ENCODE results near the gene RNU6-7. TPM values are rescaled to one million over a fixed set of nuclear protein-coding genes. Genes with fewer than 3 reads are reported as not detected.

Gene RNU6-7
- total and polyA plus RNA-seq, 2 of the 13 experiments (the other 11 are each of a cell fraction or from before 2014, with no cell fraction given) = under 0.01 TPM; not detected in 1

GRCh38 chr14:32201193-32201815 is 541 bp upstream of the RNU6-7 start (continued):
- TF ChIP-seq SOX13 (IDR thresholded peaks at IDR 0.05) = peak; percentile 7; the same call in 1 of the 2 replicates
- TF ChIP-seq SOX13 (CRISPR knock-in tag; conservative IDR thresholded peaks at IDR 0.05 in 1 of 2, IDR thresholded peaks at IDR 0.05 in 1 of 2) = peak; percentile 62 to 77; a peak in 3 of 4 replicates
- TF ChIP-seq ZNF256 (CRISPR knock-in tag; conservative IDR thresholded peaks at IDR 0.05) = peak; percentile 93
- TF ChIP-seq NCOR1 (IDR thresholded peaks at IDR 0.05; ENCODE audit: borderline replicate concordance, low read length) = peak; percentile 97; the same call in 1 of the 2 replicates
- TF ChIP-seq KLF9 (CRISPR knock-in tag; IDR thresholded peaks at IDR 0.05; ENCODE audit: low read depth) = peak; percentile 100
- peak; percentile 90 for TF ChIP-seq ZBTB38 (CRISPR knock-in tag; IDR thresholded peaks at IDR 0.05)
- peak; percentile 30 for TF ChIP-seq ZNF281 (CRISPR knock-in tag; IDR thresholded peaks at IDR 0.05; ENCODE audit: borderline replicate concordance)
- peak; percentile 44 for TF ChIP-seq FOSL2 (CRISPR knock-in tag; IDR thresholded peaks at IDR 0.05)
- peak; percentile 66 for TF ChIP-seq ETV5 (CRISPR knock-in tag; IDR thresholded peaks at IDR 0.05; ENCODE audit: borderline replicate concordance)
- TF ChIP-seq AHDC1 (CRISPR knock-in tag; IDR thresholded peaks at IDR 0.05; ENCODE audit: borderline replicate concordance) = peak; percentile 90; the same call in 1 of the 2 replicates
- peak; percentile 93 for TF ChIP-seq ZNF674 (CRISPR knock-in tag; IDR thresholded peaks at IDR 0.05; ENCODE audit: low read depth)
- TF ChIP-seq ZNF770 (CRISPR knock-in tag; IDR thresholded peaks at IDR 0.05) = peak; percentile 38; the same call in 1 of the 2 replicates
- TF ChIP-seq DPF2 (CRISPR knock-in tag; IDR thresholded peaks at IDR 0.05; ENCODE audit: borderline replicate concordance, low read depth) = peak; percentile 68; the same call in 1 of the 2 replicates
- TF ChIP-seq SIN3B (IDR thresholded peaks at IDR 0.05; ENCODE audit: low read length) = peak; percentile 63; the same call in 1 of the 2 replicates
- TF ChIP-seq ZNF710 (CRISPR knock-in tag; IDR thresholded peaks at IDR 0.05; ENCODE audit: borderline replicate concordance) = peak; percentile 95
- peak; percentile 13; the same call in 1 of the 2 replicates for TF ChIP-seq ZNF326 (CRISPR knock-in tag; IDR thresholded peaks at IDR 0.05; ENCODE audit: borderline replicate concordance)
